DOHH2 (cell line): ENCODE results near the gene BCAP29.

Source experiments
- EZH2phosphoT487 ChIP-seq: fragments of 200-600 bp; sonication (generic); IDR thresholded peaks from 2 replicates; pipeline ENCODE4 v1.6.1; 2017; ENCODE audit warnings: borderline replicate concordance, mild to moderate bottlenecking, antibody characterized with exemption, low read length, moderate library complexity, mixed read lengths
- TF ChIP-seq, protein P1 (sequence below): fragments of 200-600 bp; sonication (generic); IDR thresholded peaks from one replicate; pipeline ENCODE4 v1.5.1; 2014; ENCODE audit warnings: antibody characterized with exemption, mild to moderate bottlenecking, low read depth, low read length; ENCODE audit not compliant: poor library complexity, severe bottlenecking

DNA sequence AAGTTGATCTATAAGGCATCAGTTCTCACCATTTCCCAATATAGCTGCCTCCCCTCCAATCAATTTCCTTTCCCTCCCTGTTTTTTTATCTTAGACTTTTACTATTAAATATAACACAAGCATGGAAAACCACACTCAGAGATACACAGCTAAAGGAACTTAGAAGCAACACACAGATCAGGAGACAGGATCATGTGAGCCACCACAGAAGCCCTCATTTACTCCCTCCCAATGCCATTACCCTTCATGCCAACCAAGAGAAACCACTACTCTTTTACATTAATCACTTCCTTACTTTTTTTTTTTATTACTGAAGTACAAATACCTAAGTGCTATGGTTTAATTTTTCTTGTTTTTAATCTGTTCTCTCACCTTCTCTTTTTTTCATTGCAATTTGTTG is 49.3 kb upstream of the BCAP29 start:
- TF ChIP-seq, protein P1, sequence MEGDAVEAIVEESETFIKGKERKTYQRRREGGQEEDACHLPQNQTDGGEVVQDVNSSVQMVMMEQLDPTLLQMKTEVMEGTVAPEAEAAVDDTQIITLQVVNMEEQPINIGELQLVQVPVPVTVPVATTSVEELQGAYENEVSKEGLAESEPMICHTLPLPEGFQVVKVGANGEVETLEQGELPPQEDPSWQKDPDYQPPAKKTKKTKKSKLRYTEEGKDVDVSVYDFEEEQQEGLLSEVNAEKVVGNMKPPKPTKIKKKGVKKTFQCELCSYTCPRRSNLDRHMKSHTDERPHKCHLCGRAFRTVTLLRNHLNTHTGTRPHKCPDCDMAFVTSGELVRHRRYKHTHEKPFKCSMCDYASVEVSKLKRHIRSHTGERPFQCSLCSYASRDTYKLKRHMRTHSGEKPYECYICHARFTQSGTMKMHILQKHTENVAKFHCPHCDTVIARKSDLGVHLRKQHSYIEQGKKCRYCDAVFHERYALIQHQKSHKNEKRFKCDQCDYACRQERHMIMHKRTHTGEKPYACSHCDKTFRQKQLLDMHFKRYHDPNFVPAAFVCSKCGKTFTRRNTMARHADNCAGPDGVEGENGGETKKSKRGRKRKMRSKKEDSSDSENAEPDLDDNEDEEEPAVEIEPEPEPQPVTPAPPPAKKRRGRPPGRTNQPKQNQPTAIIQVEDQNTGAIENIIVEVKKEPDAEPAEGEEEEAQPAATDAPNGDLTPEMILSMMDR, result no peak
- TF ChIP-seq EZH2phosphoT487, result no peak
